HG03565 (cell line): ENCODE results near the gene KRT72.

Source experiments
- ATAC-seq: cut with Tn5 transposase; IDR thresholded peaks from one replicate; pipeline ENCODE4 v1.9.1; 2021; ENCODE audit warnings: mild to moderate bottlenecking, moderate library complexity; ENCODE audit not compliant: unreplicated experiment

KRT72 gene

GRCh38 chr12:52630599-52631200 lies 29.4 kb upstream of the KRT72 start:
- ATAC-seq, result no peak

DNA sequence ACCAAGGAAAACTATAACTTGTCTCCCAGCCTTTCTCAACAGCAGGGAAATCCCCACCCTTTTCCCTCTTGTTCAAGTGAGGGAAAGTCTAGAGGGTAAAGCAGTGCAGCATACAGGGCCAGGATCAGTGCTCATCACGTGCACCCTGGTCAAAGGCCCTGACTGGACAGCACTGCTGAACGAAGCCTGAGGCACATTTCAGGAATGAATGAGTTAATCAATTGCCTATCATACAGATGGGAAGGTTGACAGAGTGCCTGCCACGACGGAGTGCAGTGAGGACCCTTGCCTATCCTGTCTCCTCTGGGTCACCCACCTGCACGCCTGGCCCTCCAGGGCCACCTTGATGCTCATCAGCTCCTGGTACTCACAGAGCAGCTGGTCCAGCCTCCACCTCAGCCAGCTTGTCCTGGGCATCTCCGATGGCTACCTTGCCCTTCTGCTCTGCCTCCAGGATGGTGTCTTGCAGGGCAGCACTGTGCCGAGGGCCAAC lies 28.8 kb upstream of the KRT72 start:
- no peak for ATAC-seq

- no peak for ATAC-seq
Observed at GRCh38 chr12:52629281-52630007, 28.2 kb upstream of the KRT72 start.

GRCh38 chr12:52628841-52629240 lies 27.6 kb upstream of the KRT72 start:
- no peak for ATAC-seq

DNA sequence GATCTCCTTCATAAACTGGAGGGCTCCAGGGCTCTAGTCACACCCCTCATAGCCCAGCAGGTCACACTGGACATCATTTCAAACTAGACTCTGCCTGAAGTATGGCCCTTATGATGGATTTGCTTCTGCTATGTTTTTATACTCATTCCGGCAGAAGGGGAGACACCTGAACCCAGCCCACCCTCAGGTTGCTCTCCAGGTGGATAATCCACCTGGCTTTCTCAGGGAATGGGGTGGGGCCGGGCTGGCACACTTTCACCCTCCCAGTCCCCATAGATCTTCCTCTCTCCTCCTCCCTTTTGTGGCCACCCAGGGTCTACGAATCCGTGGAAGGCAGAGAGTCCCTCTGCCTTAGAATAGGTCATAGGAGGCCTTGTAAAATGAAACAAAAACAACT lies 26.8 kb upstream of the KRT72 start:
- ATAC-seq, result no peak

DNA sequence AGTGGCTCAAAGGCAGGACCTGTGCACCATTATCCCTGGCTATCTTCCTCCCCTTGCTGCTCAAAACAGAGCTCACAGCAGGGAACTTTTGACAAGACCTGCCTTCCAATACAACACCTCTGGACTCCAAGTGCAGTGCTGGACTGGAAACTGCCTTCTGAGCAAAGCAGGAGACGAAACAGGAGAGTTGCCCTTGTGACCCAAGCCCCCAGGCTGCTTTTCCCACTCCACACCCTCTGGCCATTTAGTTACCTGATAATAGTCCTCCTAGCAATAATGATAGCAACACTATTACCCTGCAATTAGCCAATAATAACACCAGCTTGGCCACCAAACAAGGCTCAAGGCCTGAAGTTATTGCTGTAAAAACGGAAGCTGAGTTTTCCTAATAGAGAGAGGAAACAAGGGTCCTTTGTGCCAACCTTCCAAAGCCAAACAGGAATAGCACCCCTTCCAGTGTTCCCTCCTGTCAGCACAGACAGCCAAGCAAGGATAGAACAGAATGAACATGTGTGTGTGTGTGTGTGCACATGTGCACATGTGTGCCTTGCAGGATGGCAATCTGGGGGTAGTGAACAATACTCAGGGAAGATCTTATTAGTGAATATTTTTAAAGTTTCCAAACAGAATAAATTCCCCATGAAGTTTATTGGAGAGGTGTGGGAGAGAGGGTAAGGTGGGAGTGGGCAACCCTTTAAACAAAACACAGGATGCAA lies 26.3 kb upstream of the KRT72 start:
- ATAC-seq, result no peak

- no peak for ATAC-seq
Observed at GRCh38 chr12:52622349-52622748, 21.1 kb upstream of the KRT72 start.

GRCh38 chr12:52618866-52619265 lies 17.6 kb upstream of the KRT72 start:
- no peak for ATAC-seq

DNA sequence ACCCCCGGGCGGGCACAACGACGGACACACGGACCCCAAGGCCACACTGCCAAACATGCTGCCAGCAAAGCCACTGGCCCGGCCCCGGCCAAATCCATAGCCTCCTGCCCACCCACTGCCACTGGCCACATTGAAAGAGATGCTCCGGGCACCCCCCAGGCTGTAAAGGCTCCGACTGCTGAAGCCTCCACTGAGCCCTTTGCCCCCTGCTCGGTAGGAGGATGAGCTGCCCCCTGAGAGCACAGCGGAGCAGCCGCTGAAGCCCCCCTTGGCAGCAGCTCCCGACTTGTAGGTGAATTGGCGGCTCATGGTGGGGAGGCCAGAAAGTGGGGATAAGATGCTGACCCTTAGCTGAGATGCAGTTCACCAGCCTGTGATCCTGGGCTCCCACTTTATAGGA lies 17.0 kb upstream of the KRT72 start, which contains the start of gene KRT73:
Gene KRT73 (minus strand): TSS at position 344 of the 400 bp plus-strand sequence. CDS start 35 bp downstream, at position 309.
- no peak for ATAC-seq

- ATAC-seq, result no peak
Observed at GRCh38 chr12:52617403-52617785, 16.1 kb upstream of the KRT72 start.

DNA sequence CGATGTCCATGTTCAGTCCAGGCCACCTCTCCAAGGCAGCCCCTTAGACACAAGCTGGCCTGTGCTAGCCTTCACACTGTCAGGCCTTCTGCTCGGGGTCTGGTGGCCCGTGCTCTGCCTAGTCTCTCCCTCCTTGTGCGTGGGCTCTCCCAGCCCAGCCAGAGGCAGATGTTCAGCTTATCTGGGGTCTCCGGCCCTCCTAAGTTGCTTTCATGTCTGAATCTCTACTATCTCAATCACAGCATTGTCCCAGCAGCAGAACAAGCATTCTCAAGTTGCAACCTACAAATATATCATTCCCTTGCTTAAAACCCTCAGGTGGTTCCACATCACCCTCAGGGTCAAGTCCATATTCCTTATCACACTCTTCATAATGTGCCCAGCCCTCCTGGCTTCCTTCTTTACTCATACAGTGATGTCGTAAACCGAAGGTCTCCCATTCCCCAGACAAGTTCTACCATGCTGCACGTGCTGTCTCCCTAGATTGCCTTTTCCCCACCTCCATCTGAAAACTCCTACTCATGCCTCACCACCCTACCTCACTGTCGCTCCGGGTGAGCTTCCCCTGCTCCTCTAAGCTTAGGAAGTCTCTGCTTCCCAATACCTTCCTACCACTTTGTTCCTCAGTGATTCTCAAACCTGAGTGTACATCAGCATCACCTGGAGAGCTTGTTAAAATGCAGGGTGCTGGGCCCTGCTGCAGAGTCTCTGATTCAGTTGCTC lies 15.6 kb upstream of the KRT72 start:
- no peak for ATAC-seq

- ATAC-seq, result no peak
Observed at GRCh38 chr12:52615912-52616311, 14.6 kb upstream of the KRT72 start.

GRCh38 chr12:52615208-52615868 lies 14.1 kb upstream of the KRT72 start:
- no peak for ATAC-seq

GRCh38 chr12:52614381-52615207 lies 13.3 kb upstream of the KRT72 start:
- ATAC-seq, result no peak

- no peak for ATAC-seq
Observed at GRCh38 chr12:52613384-52614030, 12.2 kb upstream of the KRT72 start.

GRCh38 chr12:52612431-52613383 lies 11.4 kb upstream of the KRT72 start:
- ATAC-seq, result no peak

- no peak for ATAC-seq
Observed at GRCh38 chr12:52611080-52611468, 9.8 kb upstream of the KRT72 start.
